Measurements from ENCODE around the gene PCNT. TPM values are rescaled to one million over a fixed set of nuclear protein-coding genes. Genes with fewer than 3 reads are reported as not detected.
A peak's percentile ranks its signal among the peaks of the same experiment; 100 is the strongest.

PCNT gene
- total RNA-seq, 2 experiments from 2014 or later, result 46.2 to 46.6 TPM

DNA sequence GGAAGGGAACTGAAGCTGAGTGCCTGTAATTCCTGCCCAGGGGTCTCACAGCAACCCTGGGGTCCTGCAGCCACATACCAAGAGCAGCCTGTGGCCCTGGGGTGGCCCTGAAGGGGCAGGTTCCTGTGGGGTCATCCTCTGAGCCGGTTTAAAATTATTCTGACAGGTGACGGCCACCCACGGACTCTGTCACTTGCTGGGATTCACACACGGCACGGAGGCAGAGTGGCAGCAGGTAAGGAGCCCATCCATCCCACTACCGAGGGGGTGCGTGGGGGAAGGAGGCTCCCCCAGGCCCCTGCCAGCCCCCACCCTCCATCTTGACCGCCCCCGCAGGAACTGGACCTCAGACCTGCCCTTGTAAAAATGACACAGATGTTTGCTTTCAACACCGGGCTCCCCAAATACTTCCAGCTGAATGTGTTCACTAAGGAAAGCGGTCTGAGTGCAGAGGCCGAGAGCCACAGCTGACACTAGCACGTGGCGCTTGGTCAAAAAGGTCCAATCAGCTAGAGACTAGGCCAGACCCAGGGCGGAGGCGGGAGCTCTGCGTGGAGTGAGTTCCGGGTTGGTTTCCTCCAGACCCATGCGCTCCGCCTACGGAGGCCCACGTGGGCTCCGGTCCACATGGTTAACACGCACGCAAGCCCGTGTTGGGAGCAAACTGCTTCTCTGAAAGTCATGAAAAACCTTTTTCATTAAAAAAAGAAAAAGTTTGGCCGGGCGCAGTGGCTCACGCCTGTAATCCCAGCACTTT, 27.8 kb upstream of the PCNT start:
- intact Hi-C loops (cut with micrococcal nuclease), result no loop called here
- ChIA-PET CTCF (interaction anchor here (1.8 kb wide), 1 partner anchor 152 kb away, joined by 4 read pairs; no protein-coding TSS in a partner anchor), POLR2A (interaction anchor here (0.8 to 1.0 kb wide), 2 partner anchors 10 to 15 kb away, joined by 3 to 4 read pairs; partner anchors contain the start of genes MCM3AP and YBEY)
- DNase-seq (peak; percentile 84), ATAC-seq (peak; percentile 74)
- Mint-ChIP-seq H3K4me1 (ENCODE audit: low read depth) (peaks cover 10% of the 10 kb centered on the region), H3K27me3 (peaks cover 2% of the 10 kb centered on the region), H3K36me3 (ENCODE audit: low read depth) (peaks cover 27% of the 10 kb centered on the region), H3K27ac (peak overlapping the region; percentile 55), H3K4me3 (peak overlapping the region; percentile 50), H3K9me3 (no peaks in the 10 kb centered on the region)
- TF ChIP-seq, protein P1, sequence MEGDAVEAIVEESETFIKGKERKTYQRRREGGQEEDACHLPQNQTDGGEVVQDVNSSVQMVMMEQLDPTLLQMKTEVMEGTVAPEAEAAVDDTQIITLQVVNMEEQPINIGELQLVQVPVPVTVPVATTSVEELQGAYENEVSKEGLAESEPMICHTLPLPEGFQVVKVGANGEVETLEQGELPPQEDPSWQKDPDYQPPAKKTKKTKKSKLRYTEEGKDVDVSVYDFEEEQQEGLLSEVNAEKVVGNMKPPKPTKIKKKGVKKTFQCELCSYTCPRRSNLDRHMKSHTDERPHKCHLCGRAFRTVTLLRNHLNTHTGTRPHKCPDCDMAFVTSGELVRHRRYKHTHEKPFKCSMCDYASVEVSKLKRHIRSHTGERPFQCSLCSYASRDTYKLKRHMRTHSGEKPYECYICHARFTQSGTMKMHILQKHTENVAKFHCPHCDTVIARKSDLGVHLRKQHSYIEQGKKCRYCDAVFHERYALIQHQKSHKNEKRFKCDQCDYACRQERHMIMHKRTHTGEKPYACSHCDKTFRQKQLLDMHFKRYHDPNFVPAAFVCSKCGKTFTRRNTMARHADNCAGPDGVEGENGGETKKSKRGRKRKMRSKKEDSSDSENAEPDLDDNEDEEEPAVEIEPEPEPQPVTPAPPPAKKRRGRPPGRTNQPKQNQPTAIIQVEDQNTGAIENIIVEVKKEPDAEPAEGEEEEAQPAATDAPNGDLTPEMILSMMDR (IDR thresholded peaks at IDR 0.05), result no peak

DNA sequence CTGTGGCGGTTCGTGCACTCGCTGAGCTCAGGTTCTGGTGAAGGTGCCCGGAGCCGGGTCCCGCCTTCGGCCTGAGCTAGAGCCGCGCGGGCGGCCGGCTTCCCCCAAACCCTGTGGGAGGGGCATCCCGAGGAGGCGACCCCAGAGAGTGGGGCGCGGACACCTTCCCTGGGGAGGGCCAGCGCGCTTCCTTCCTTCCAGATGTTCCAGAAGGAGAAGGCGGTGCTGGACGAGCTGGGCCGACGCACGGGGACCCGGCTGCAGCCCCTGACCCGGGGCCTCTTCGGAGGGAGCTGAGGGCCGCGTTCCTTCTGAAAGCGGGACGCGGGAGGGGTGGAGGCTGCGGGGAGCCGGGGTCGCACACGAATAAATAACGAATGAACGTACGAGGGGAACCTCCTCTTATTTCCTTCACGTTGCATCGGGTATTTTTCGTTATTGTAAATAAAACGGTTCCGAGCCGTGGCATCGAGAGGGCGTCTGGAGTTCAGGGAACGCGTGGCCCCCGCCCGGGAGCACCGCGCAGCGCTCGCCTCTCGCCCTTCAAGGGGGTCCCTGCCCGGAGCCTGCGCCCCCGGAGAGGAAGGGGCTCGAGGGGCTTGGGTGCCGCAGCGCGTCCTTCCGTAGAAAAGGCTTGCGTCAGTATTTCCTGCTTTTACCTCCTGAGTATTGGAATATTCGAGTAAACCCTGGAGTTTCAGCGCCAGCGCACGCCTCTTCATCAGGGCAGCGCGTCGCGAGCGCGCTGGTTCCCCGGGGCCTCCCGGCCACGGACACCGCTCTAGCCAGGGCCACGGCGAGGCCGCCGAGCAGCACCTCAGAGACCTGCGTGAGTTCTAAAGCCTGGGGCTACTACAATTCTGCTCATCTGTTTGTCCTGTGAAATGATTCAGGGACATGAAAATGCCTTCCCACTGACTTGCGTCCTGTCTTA, 26.4 kb upstream of the PCNT start:
- peaks cover 10% of the 10 kb centered on the region for H3K4me1 Mint-ChIP-seq (ENCODE audit: low read depth)
- POLR2A ChIA-PET, result interaction anchor here (0.7 to 1.9 kb wide), 5 partner anchors 12 to 60 kb away, joined by 3 to 5 read pairs (median 4); partner anchors contain the start of genes C21orf58, MCM3AP and YBEY
- no peaks in the 10 kb centered on the region for H3K9me3 Mint-ChIP-seq
- no peak for DNase-seq
- CTCF ChIA-PET, result no interaction called here
- H3K27ac Mint-ChIP-seq, result no peak overlapping the region
- TF ChIP-seq, protein P1 (IDR thresholded peaks at IDR 0.05), result no peak
- intact Hi-C loops (cut with micrococcal nuclease), result no loop called here
- peaks cover 17% of the 10 kb centered on the region for H3K36me3 Mint-ChIP-seq (ENCODE audit: low read depth)
- H3K27me3 Mint-ChIP-seq, result peaks cover 2% of the 10 kb centered on the region
- H3K4me3 Mint-ChIP-seq, result peak overlapping the region; percentile 35
- peak; percentile 22 for ATAC-seq

DNA sequence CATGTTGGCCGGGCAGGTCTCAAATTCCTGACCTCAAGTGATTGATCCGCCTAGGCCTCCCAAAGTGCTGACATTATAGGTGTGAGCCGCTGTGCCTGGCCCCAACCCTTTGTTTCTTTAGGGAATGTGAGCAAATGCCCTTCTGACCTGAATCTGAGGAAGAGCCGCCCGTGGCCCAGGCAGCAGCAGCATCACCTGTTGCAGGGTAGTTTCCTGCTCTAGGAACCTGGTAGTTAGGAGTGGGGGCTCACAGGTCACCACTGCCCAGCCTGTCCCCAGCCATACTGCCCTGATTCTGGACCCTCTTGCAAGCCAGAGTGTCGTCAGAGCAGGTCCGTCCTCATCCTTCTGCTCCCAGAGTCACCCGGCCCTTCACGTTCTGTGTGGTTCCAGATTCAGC, 24.8 kb upstream of the PCNT start:
- peaks cover 2% of the 10 kb centered on the region for H3K27me3 Mint-ChIP-seq
- H3K27ac Mint-ChIP-seq, result no peak overlapping the region
- no peaks in the 10 kb centered on the region for H3K9me3 Mint-ChIP-seq
- TF ChIP-seq, protein P1 (IDR thresholded peaks at IDR 0.05), result no peak
- peaks cover 10% of the 10 kb centered on the region for H3K4me1 Mint-ChIP-seq (ENCODE audit: low read depth)
- ChIA-PET CTCF (no interaction called here), POLR2A (interaction anchor here (1.9 kb wide), 1 partner anchor 24 kb away, joined by 5 read pairs; the partner anchor contains the start of gene C21orf58)
- DNase-seq (no peak), ATAC-seq (no peak)
- peaks cover 22% of the 10 kb centered on the region for H3K36me3 Mint-ChIP-seq (ENCODE audit: low read depth)
- intact Hi-C loops (cut with micrococcal nuclease), result no loop called here
- no peak overlapping the region for H3K4me3 Mint-ChIP-seq

DNA sequence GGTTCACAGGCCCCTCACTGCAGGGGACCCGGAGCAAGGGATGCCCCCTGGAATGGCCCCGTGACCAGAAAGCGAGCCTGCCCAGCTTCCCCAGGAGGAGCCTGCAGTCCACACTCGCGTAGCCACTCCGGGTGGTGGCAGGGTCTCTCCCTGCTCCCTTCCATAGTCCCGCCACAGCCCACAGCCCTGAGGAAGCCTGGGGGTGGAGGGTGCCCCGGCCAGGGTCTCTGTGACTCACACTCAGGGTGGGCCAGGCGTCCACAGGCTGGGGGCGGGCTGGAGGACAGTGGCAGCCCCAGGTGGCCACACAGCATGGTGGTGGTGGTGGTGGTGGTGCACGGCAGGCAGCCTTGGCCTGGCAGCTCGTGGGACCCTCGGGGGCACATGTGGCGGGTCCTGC, 22.2 kb upstream of the PCNT start:
- Mint-ChIP-seq H3K36me3 (ENCODE audit: low read depth) (peaks cover 29% of the 10 kb centered on the region), H3K9me3 (no peaks in the 10 kb centered on the region), H3K4me1 (ENCODE audit: low read depth) (no peaks in the 10 kb centered on the region), H3K27ac (no peak overlapping the region), H3K4me3 (no peak overlapping the region), H3K27me3 (no peaks in the 10 kb centered on the region)
- intact Hi-C loops (cut with micrococcal nuclease), result no loop called here
- DNase-seq (no peak), ATAC-seq (no peak)
- ChIA-PET CTCF (no interaction called here), POLR2A (interaction anchor here (0.8 to 1.9 kb wide), 2 partner anchors 9 to 88 kb away, joined by 4 to 5 read pairs; no protein-coding TSS in a partner anchor)
- TF ChIP-seq, protein P1 (IDR thresholded peaks at IDR 0.05), result no peak
